B cell (primary cell): ENCODE data around the gene ADAMTS14. TPM values are rescaled to one million over a fixed set of nuclear protein-coding genes. Genes with fewer than 3 reads are reported as not detected.

Experiments used
- ATAC-seq: fragments of 200-7000 bp; cut with Tn5 transposase; one replicate; pipeline ENCODE4 v1.10.0; 2021; ENCODE audit warnings: low read depth, mild to moderate bottlenecking, moderate number of reproducible peaks, moderate library complexity
- CTCF ChIA-PET: fragments of 350-600 bp; sonication (Branson Sonifier 250); formaldehyde crosslinking; loops from one replicate; lab custom pipeline; 2021; ENCODE audit warnings: antibody characterized with exemption, inconsistent platforms; lab: Charles Lee
- POLR2A ChIA-PET: fragments of 350-600 bp; sonication (Branson Sonifier 250); formaldehyde crosslinking; loops from one replicate; lab custom pipeline; 2021; ENCODE audit warnings: antibody characterized with exemption; lab: Charles Lee
- DNase-seq: peaks from one replicate; pipeline ENCODE4 v3.0.0; 2013
- H2AFZ ChIP-seq: 2 replicates; pipeline ENCODE4 v1.6.1; 2012; ENCODE audit warnings: mild to moderate bottlenecking, low read depth, low read length; ENCODE audit not compliant: insufficient read depth, poor library complexity, severe bottlenecking
- H3K27ac ChIP-seq, 2 donors: 1 replicate in 1 of 2; 2 replicates in 1 of 2; pipeline ENCODE4 v1.5.1; 2012 to 2013; ENCODE audit warnings: low read length in 2 of 2, mild to moderate bottlenecking in 2 of 2, moderate library complexity in 1 of 2
- H3K27me3 ChIP-seq, 4 experiments: fragments of 200-600 bp in 1 of 4; sonication (generic) in 1 of 4; replicated peaks in 1 of 4; 1 replicate in 2 of 4; 2 replicates in 2 of 4; pipeline versions ENCODE4 v1.6.1 to v1.7.0; 2013 to 2016; ENCODE audit warnings: low read length in 3 of 4, mild to moderate bottlenecking in 2 of 4, mixed read lengths in 1 of 4, moderate library complexity in 1 of 4; ENCODE audit not compliant: insufficient read depth in 4 of 4, control insufficient read depth in 3 of 4; ENCODE audit errors: control extremely low read depth in 1 of 4
- H3K36me3 ChIP-seq, 2 experiments: replicated peaks in 1 of 2; 1 replicate in 1 of 2; 2 replicates in 1 of 2; pipeline versions ENCODE4 v1.6.1 to v1.7.1; 2013; ENCODE audit warnings: low read length in 1 of 2; ENCODE audit not compliant: insufficient read depth in 2 of 2, control insufficient read depth in 1 of 2; ENCODE audit errors: control extremely low read depth in 1 of 2, extremely low read depth in 1 of 2
- H3K4me1 ChIP-seq, 2 donors: fragments of 200-600 bp in 1 of 2; sonication (generic) in 1 of 2; 1 replicate in 1 of 2; 2 replicates in 1 of 2; pipeline versions ENCODE4 v1.5.1 to v1.6.1; 2013 to 2017; ENCODE audit warnings: low read length in 2 of 2; ENCODE audit not compliant: control insufficient read depth in 2 of 2, insufficient read depth in 2 of 2
- H3K4me2 ChIP-seq: replicated peaks from 2 replicates; pipeline ENCODE3; 2012; ENCODE audit warnings: mild to moderate bottlenecking, low read depth, low read length; ENCODE audit not compliant: poor library complexity, severe bottlenecking
- H3K4me3 ChIP-seq, 5 experiments: fragments of 200-600 bp in 1 of 5; sonication (generic) in 1 of 5; 1 replicate in 3 of 5; 2 replicates in 2 of 5; pipeline versions ENCODE4 v1.5.1 to v1.7.0; 2011 to 2016; ENCODE audit warnings: low read length in 4 of 5, mild to moderate bottlenecking in 4 of 5, low read depth in 2 of 5, control low read depth in 1 of 5, moderate library complexity in 1 of 5; ENCODE audit not compliant: insufficient read depth in 1 of 5; ENCODE audit errors: control extremely low read depth in 1 of 5, extremely low read depth in 1 of 5
- H3K79me2 ChIP-seq: fragments of 200-600 bp; sonication (generic); one replicate; pipeline ENCODE4 v1.6.0; 2016; ENCODE audit warnings: low read length; ENCODE audit not compliant: control insufficient read depth, insufficient read depth
- H3K9ac ChIP-seq: fragments of 200-600 bp; sonication (generic); 2 replicates; pipeline ENCODE4 v1.6.1; 2017; ENCODE audit warnings: mild to moderate bottlenecking, low read length, moderate library complexity
- H3K9me3 ChIP-seq, 3 donors: one replicate each; pipeline versions ENCODE4 v1.6.1 to v1.7.1; 2013; ENCODE audit warnings: low read length in 2 of 3; ENCODE audit not compliant: control insufficient read depth in 2 of 3, insufficient read depth in 1 of 3; ENCODE audit errors: control extremely low read depth in 1 of 3
- H4K20me1 ChIP-seq: 2 replicates; pipeline ENCODE4 v1.6.0; 2012; ENCODE audit warnings: mild to moderate bottlenecking, low read length; ENCODE audit not compliant: insufficient read depth, control insufficient read depth, poor library complexity, severe bottlenecking
- H3K27ac Mint-ChIP-seq: one replicate; pipeline ENCODE4 v1.8.0; 2021; ENCODE audit warnings: mixed read lengths
- H3K27me3 Mint-ChIP-seq: one replicate; pipeline ENCODE4 v1.8.0; 2021; ENCODE audit warnings: mixed read lengths
- H3K4me1 Mint-ChIP-seq: one replicate; pipeline ENCODE4 v1.8.0; 2021; ENCODE audit warnings: mixed read lengths
- H3K4me3 Mint-ChIP-seq: one replicate; pipeline ENCODE4 v1.8.0; 2021; ENCODE audit warnings: mixed read lengths
- H3K9me3 Mint-ChIP-seq: one replicate; pipeline ENCODE4 v1.8.0; 2022; ENCODE audit warnings: mixed read lengths; ENCODE audit not compliant: insufficient read depth
- CTCF ChIP-seq: fragments of 200-600 bp; IDR thresholded peaks from one replicate; pipeline ENCODE4 v1.8.0; 2022; ENCODE audit warnings: antibody characterized with exemption, mild to moderate bottlenecking
- EZH2 ChIP-seq: IDR thresholded peaks from 2 replicates; pipeline ENCODE4 v1.6.1; 2012; ENCODE audit warnings: borderline replicate concordance, low read depth, mild to moderate bottlenecking, moderate library complexity, low read length; ENCODE audit not compliant: insufficient read depth, poor library complexity, severe bottlenecking
- WGBS: methylation state at CpG from one replicate; pipeline ENCODE4 v1.1.5; 2013; ENCODE audit warnings: missing lambda C conversion rate; ENCODE audit not compliant: insufficient coverage; 5-methylcytosine and 5-hydroxymethylcytosine counted together
- intact Hi-C: fragments of 100-400 bp; cut with micrococcal nuclease; formaldehyde crosslinking; loops from one replicate; pipeline ENCODE4 v1.10.0; 2022
- polyA plus RNA-seq: library from polyadenylated mRNA; depleted of rRNA; stranded (reverse); fragments of >200 nt; gene quantifications from 2 replicates; pipeline ENCODE4 v1.2.3, GENCODE V29; 2012
- total RNA-seq, 2 donors: library from RNA; stranded (reverse); fragments of 120-200 nt in 1 of 2; gene quantifications; 1 replicate in 1 of 2; 2 replicates in 1 of 2; pipeline versions ENCODE4 v1.2.3 to v1.2.4, GENCODE V29; 2013 to 2022

Gene ADAMTS14
- total and polyA plus RNA-seq, 2 donors (not counting 1 experiment from before 2014, with no cell fraction given) = not detected

GRCh38 chr10:70673929-70674559, 1.7 kb downstream of the ADAMTS14 start:
- Histone ChIP-seq H3K79me2 (no peaks in the 10 kb centered on the region), H3K27ac (no peak overlapping the region), H3K27me3 (peaks cover 0 to 18% (median 4%) of the 10 kb centered on the region in 4 experiments), H3K4me2 (no peak overlapping the region), H3K4me1 (peaks cover 0 to 6% of the 10 kb centered on the region in 2 donors), H3K9me3 (no peaks in the 10 kb centered on the region), H2AFZ (no peak overlapping the region), H3K9ac (no peak overlapping the region), H3K4me3 (no peak overlapping the region), H3K36me3 (no peaks in the 10 kb centered on the region), H4K20me1 (no peaks in the 10 kb centered on the region)
- DNase-seq (no peak), ATAC-seq (no peak)
- WGBS = 81% methylated on average over 8 of the region's 11 CpGs
- H3K27me3 Mint-ChIP-seq = peaks cover 50% of the 10 kb centered on the region
- H3K9me3 Mint-ChIP-seq = no peaks in the 10 kb centered on the region
- no peak overlapping the region for H3K4me3 Mint-ChIP-seq
- no peak overlapping the region for H3K27ac Mint-ChIP-seq
- CTCF ChIA-PET = no interaction called here
- intact Hi-C loops = no loop called here
- POLR2A ChIA-PET = no interaction called here
- TF ChIP-seq CTCF = no peak
- TF ChIP-seq EZH2 = no peak
- H3K4me1 Mint-ChIP-seq = peaks cover 10% of the 10 kb centered on the region
